SK-N-MC (cell line): ENCODE measurements around the gene CTF1.

ENCODE experiments used
- EZH2 ChIP-seq: fragments of 200-600 bp; sonication (generic); IDR thresholded peaks from one replicate; pipeline ENCODE4 v1.6.1; 2017; ENCODE audit warnings: antibody characterized with exemption
- POLR2AphosphoS5 ChIP-seq: IDR thresholded peaks from 2 replicates; pipeline ENCODE4 v1.6.1; 2012; ENCODE audit warnings: mild to moderate bottlenecking, low read depth, low read length, borderline replicate concordance

DNA sequence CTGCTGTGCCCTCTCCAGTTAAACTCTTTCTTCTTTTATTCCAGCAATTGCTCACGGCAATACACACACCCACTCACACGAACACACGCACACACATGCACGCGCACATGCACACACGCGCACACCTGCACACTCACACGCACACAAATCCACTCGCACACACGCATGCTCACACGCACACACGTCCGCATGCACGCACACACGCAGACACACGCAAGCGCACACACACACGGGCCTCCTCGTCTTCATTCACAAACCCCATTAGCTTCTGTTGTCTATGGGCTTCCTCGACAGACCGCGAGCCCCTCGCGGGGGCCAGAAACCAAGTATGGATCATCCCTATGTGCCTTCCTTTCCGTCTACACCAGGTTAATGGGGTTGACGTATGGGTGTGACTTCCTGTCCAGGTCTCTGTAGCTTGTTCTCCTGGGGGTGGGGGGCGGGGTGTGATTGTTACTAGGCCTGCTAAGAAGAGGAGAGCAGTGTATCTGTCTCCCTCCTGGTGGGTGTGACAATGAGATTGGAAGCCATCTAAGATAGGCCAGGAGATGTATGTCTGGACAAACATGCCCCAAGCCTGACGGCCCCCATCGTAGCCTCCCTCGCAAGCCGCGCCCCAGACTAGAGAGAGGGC is 670 bp upstream of the CTF1 start:
- TF ChIP-seq EZH2: no peak
- TF ChIP-seq POLR2AphosphoS5: no peak
